HK-2 (cell line): ENCODE results near the gene FAM186B.
"Not testable (repeated sequence)": the region's sequence is repeated elsewhere in the genome, so short reads cannot be mapped to it uniquely, and the experiment has no call there.

ENCODE experiments used
- DNase-seq: peaks from one replicate; pipeline ENCODE4 v3.0.0-alpha.2; 2018; ENCODE audit not compliant: unreplicated experiment

Gene FAM186B

DNA sequence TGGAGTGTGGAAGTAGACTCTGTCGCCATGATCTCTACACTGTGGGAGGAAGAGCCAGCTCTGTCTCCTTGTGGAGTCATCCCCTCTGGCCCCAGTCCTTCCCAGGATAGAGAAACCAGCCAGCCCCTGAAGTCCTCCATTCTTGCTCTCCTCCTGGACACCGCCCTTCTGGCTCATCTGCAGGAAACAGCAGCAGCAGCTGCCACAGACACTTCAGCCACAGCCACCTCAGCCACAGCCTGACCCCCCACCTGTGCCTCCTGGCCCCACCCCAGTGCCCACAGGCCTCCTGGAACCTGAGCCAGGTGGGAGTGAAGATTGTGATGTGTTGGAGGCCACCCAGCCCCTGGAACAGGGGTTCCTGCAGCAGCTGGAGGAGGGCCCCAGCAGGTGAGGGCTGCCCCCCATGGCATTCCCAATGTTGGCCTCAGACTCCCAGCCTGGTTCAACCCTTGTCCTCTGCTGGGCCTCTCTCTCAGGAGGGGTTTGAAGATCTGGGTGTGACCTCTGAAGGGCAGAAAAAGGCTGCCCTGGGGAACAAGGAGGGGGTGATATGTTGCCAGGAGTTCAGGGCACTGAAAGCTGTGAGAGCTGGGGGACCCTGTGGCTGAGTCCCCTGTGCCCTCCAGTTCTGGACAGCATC, 28.4 kb upstream of the FAM186B start:
- DNase-seq, result no peak

DNA sequence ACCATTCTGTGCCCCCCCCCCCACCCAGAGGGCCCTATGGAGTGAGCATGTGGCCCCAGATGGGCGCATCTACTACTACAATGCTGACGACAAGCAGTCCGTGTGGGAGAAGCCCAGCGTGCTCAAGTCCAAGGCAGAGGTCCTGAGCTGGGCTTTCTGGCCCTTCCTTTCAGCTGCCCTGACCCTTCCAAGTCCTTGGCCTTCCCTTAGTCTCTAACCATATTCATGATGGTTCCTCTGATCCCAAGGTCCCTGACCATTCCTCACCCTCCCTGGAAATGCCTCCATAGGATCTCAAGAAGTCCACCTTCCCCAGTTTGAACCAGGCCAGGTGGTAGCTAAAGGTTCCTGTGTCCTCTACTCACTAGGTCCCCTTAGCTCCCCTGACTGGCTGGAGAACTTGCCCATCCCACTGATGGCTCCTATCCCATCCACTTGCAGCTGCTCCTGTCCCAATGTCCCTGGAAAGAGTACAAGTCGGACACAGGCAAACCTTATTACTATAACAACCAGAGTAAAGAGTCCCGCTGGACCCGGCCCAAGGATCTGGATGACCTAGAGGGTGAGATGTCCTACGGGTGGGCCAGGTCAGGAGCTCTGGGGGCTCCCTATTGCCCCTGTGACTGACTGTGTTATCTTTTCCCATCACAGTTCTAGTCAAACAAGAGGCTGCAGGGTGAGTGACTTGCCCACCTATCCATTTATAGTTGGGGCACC, 27.7 kb upstream of the FAM186B start:
- DNase-seq, result no peak

DNA sequence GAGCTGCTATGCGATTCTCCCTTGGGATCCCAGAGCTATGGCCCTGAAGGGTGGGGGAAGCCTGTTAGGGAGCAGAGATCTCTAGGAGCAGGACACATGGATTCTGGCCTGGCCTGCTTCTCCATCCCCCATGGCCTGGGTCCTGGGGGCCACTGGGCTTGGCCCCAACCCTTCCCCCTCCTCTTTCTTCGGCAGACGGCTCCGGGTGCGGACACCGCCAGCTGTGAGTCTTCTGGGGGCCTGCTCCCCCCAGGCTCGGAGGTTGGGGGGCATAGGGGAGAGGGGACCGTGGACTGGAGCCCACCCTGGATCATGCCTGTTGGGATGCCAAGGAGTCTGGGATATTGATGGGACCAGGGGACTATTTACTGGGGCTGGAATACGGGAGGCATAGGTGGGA, 27.0 kb upstream of the FAM186B start:
- DNase-seq, result no peak

DNA sequence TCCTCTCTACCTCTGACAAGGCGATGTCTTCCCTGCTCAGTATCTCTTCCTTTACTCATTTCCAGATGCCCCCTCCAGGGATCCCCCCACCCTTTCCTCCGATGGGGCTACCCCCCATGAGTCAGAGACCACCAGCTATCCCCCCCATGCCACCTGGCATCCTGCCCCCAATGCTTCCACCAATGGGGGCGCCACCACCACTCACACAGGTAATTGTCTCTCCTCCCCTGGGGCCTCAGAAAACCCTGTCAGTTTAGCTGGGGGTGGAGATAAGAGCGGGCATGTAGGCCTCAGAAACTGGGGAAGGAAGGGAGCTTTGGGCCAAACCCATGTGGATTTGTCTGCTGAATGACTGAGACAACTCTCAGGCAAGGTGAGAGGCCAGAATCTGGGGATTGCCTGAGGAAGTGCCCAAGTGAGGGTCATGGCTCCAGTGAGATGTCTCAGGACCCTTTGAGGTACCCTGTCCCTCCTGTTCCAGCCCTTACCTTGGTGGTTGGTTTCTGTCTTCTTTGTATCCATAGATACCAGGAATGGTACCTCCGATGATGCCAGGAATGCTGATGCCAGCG, 26.0 kb upstream of the FAM186B start:
- no peak for DNase-seq

DNA sequence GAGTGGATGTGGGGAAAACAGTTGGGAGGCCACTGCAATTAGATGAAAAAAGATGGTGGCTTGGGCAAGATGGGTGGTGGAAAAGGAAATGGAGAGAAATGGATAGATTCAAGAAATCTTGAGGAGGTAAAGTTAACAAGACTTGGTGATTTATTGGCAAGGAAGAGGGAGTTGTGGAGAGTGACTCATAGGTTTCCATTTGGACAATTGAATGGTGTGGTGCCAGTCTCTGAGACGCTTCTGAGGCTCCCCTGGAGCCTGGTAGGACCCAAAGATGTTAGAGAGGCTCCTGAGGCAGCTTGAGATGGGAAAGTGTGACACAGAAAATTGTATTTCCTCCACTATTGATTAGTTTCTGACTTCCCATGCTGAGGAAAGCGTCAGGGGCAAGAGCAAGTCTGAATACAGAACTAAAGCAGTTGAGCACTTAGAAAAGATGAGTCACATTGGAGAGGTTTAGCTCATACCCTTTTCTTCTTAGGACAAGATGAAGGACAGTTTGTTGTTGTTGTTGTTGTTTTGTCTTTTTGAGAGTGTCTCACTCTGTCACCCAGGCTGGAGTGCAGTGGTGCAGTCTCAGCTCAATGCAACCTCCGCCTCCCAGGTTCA, 22.4 kb upstream of the FAM186B start:
- no peak for DNase-seq

DNA sequence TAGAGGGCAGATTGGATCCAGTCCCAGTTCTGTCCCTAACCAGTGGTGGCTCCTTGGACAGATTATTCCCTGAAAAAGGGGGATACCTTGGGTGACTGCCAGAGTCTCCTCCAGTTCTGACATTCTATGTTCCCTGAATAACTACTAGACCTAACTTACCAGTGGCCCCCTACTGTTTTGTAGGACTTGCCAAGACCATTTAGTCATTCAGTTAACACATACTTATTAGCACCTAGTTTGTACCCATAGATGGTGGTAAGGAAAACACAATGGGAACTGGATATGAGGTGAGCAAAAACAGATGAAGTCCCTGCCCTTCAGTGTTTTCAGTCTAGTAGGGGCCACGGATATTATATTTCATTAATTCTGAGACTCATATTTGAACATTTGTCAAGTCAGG, 21.4 kb upstream of the FAM186B start:
- no peak for DNase-seq

DNA sequence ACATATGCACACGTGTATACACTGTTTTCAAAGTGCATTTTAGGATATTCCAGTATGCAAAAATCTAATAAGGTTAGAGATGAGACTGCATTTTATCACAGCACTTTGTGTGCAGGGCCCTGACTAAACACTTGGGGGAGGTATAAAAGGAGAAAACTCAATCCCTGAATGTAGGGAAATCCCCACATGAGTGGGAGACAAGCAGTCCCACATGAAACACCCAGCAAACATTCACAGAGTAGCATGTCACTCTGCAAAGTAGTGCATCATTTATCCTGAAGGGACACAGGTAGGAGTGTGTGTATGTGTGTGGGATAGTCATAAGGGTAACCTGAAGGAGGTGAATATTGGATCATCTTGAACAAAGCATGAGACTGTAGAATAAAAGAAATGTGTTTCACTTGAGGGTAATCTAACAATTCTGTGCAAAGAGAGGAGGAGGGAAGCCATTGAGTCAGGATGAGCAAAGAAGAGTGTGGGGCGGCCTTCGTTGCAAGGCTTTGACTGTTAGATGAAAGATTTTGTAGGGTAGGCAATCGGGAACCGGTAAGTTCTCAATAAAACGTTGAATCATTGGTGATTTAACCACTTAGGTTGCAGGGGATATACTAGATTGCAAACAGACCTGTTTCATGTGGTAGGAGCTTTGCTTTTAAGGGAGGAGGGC, 20.9 kb upstream of the FAM186B start:
- no peak for DNase-seq

DNA sequence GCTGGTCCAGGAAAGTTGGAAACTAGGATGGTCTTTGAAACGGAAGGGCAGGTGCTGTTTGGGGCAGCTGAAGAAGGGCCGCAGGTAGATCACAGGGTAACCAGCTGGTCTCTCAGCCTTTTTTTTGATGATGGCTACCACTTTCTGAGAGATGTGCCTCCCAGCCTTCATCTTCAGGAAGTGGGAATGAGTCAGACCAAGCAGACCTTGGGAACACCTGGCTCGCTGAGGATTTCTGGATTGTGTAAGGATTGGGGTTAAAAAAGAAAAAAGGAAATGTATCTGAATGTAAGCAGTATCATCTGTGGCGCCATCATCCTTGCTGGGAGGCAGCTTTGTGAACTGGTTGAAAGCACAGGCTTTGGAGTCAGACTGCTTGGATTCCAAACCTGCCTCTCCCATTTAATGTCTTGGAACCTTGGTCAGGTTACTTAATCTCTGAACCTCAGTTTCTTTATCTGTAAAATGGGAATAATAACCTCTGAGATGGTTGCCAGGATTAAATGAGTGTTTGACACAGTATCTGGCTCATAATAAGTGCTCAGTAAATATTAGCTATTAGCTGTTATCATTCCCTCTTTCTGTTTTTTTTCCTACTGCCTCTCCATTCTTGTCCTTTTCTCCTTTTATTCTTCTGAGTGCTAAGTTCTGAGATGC, 19.6 kb upstream of the FAM186B start:
- no peak for DNase-seq

DNA sequence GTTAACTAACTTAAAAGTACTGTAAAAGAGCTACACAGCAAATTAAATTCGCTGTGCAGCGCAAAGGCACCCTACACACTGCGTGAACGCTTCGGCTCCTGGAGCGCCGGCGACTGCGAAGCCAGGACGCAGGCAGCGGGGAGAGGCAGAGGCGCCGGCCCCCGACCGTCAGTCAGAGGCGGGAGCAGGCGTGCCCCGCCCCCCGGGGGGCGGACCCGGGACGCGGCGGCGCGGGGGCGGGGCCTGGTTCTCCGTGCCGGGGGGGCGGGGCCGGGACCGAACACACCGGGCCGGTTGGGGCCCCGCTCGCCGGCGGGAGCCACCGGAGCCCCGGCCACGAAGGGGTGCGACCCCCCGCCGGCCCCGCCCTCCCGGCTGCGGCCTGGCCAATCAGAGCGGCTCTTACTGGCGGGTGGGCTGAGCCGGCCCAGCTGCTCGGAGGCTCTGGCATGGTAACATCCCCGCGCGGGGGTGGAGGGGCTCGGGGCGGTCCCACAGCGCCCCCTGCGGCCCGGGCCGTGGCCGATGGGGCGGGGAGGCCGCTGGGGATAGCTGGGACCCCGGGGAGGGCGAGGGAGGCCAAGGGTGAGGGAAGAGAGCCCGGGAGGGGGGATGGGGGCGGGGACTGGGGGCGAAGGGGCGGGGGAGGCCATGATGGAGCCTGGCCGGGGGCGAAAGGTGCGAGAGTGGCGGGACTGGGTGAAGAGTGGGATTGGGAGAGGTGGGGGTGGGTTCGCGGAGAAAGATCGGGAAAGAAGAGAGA, 17.9 kb upstream of the FAM186B start, which contains the start of gene PRPF40B:
Gene PRPF40B (plus strand): TSS at position 420 of the 763 bp plus-strand sequence. CDS start 30 bp downstream, at position 450.
- DNase-seq, result peak; percentile 78

DNA sequence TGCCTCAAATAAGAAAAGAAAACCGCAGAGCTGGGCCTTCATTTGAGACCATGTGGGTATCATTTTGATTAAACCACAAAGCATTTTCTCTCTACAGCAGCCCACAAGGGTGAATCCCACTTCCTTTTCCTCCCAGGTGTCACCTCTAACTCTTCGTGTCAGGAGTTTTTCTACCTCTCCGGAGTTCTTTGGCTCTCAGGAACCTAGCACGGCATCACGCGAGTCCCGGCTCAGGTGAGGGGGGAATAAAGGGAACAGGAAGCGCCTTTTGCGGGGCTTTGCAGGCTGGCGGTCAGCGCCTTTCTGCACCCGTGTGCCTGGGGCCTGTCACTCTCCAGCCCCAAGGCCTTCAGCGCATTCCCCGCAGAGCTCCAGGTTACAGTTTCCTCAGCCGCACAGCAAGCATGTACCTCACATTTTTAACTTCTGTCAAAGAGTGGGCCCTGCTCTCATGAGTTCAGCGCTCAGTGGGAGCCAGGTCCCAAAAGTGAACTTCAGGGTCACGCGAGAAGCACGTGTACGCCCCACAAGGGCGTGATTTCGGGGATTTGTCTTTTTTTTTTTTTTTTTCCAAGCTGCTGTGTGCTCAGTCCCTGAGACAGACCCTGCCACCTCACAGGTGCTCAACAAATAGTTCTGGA, 17.2 kb upstream of the FAM186B start:
- peak; percentile 31 for DNase-seq

DNA sequence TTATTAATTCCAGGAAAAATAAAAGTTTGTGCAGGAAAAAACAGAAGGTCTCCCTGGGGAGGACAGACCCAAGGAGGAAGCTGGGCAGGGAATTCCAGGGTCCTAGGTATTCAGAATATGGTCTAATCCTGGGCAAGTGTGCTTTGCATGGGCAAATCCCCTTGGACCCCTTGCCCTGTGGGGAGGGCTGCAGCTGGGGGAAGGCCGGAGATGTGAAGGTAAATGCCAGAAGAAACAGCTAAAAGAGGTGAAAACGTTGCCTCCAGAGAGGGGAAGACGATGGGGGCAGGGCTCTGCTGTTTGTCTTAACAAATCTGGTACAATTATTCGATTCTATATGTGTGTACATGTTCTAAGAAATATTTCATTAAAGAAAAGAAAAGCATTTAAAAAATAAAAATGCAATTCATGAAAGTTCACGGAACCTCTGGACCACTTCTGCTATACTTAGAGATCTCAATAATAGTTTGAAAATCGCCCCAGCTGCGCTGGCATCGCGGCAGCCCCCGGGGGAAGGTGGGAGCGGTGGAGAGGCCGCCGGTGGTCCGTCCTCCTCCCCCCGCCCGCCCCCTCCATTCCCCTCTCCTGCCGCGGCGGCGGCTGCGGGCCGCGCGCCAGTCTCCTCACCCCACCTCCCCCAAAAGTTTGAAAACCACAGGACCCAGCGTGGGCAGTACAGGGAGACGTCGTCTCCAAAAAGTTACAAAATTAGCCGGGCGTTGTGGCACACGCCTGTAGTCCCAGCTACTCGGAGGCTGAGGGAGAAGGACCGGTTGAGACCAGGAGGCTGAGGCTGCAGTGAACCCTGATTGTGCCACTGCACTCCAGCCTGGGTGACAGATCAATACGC, 16.4 kb upstream of the FAM186B start:
- DNase-seq, result no peak

DNA sequence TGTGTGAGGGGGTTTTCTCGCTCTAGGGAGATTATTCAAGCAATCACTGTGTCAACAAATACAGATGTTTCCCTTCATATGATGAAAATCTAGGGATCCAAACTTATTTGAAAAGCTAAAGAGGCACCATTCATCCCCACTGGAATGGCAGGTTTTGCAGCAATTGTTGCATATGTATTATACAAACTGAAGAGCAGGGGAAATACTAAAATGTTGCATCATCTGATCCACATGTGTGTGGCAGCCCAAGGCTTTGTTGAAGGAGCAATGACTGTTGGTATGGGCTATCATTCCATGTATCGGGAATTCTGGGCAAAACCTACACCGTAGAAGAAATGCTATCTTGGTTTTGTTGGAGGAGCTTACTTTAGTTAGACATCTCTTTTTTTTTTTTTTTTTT, 13.8 kb upstream of the FAM186B start:
- no peak for DNase-seq

DNA sequence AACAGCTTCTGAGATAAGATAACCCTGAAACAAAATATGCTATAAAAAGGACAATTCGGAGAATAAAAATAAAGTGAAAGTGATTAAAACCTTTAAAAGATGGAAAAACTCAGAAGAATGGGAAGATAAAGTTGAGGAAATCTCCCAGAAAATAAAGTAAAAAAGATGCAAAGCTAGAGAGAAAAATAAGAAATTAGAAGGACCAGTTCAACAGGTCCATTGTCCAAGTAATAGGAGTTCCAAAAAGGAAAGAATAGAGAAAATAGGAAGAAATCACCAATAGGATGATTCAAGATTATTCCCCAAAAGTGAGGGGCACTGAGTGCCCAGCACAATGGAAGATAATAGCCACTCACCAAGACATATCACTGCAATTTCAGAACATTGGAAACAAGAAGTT, 13.1 kb upstream of the FAM186B start:
- no peak for DNase-seq

DNA sequence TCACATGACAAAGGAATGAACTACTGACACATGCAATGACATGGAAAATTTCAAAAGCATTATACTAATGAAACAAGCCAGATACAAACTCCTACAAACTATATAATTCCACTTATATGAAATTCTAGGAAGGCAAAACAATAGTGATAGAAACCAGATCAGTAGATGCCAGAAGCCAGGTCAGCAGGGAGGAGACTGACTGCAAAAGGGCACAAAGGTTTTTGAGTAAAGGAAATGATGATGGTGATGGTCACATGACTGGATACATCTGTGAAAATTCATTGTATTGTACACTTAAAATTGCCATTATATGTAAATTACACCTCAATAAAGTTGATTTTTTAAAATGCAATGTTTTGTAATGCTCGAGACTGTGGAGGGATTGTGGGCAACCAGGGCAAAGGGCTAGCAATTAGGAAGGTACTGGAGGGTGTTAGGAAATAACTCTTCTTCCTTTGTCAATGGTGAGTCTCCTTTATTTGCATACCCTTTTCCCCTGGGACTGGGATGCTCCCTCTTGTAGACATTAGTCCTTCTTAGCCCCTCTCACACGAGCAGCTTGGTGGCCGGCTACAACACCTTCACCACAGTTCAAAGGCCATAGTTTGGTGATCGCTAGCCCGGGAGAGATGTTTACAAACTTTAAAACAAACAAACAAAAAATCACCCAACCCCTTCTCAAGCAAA, 11.2 kb upstream of the FAM186B start:
- no peak for DNase-seq

DNA sequence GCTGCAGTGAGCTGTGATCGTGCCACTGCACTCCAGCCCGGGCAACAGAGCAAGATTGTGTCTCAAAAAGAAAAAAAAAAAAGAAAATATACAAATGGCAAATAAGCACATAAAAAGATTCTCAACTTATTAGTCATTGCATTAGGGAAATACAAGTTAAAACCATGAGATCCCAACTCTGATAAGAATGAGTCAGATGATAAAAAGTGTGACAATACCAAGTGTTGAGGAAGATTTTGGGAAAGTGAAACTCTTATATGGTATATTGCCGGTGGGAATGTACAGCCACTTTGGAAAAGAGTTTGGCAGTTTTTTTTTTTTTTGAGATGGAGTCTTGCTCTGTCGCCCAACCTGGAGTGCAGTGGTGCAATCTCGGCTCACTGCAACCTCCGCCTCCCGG, 10.3 kb upstream of the FAM186B start:
- no peak for DNase-seq

DNA sequence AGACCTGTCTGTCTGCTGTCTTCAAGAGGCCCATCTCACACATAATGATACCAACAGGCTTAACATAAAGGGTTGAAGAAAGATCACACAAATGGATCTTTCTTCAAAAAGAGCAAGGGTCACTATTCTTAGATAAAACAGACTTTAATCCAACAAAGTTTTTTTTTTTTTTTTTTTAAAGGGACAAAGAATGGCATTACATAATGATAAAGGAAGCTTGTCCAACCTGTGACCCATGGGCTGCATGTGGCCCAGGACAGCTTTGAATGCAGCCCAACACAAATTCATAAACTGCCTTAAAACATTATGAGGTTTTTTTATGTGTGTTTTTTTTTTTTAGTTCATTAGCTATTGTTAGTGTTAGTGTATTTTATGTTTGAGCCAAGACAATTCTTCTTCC, 6.8 kb upstream of the FAM186B start:
- no peak for DNase-seq

DNA sequence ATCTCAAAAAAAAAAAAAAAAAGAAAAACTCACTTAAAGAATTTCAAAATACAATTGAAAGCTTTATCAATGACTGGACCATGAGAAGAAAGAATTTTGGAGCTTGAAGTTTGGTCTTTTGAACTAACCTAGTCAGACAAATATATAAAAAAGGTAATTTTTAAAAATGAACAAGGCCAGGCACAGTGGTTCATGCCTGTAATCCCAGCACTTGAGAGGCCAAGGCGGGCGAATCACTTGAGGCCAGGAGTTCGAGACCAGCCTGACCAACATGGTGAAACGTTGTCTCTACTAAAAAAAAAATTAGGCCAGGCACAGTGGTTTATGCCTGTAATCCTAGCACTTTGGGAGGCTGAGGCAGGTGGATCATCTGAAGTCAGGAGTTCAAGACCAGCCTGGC, 5.3 kb upstream of the FAM186B start:
- not testable (repeated sequence) for DNase-seq

DNA sequence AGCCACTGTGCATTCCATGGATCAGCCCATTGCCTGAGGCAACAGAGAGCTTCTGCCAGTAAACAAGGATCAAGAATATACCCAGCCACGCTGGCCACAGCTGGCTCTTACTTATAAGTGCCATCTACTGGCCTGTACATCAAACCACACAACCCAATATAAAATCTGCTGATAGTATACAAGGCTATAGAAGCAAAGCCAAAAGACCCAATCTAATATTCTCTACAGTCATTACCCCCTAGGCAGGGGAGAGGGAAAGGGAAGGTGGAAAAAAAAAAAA, 4.4 kb upstream of the FAM186B start:
- DNase-seq, result no peak
